ENCODE results near the gene TLL2.

TLL2 gene

DNA sequence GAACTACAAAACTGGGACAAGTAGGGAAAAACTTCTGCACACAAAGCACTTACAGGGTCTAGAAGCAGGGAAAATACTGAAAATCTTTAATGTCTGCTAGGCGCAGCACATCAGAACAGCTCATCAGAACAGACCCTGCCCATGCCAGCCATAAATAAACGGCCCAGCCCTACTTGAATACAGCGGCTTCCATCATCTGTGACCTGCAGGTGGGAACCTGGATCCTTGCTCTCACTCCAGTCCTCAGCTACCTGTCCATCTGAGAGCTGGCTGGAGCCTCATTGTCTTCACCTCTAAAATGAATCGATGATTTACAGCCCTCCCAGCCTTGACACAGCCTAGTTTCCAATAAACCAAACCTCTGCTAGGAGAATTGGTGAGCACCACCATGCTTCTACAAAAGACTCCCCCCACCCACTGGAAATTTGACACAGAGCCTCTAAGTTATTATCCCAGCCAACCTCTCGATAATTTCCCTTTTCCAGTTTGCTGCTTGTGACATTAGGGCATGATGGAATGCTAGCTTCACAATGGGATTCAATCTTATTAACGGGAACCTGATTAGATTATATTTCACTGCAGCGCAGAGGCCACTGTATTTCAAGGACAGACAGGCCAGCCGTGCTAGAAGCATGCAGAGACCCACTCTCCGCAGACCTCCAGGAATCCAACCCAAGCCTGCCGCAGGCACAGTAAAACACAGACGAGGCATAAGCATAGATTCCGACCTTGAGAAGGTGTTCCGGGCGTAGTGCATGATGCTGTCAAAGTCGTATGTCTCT, 93.3 kb downstream of the TLL2 start:
- no peak for DNase-seq

- DNase-seq = no peak
These were observed 94.4 kb downstream of the TLL2 start for GRCh38 chr10:96419351-96419750.

DNA sequence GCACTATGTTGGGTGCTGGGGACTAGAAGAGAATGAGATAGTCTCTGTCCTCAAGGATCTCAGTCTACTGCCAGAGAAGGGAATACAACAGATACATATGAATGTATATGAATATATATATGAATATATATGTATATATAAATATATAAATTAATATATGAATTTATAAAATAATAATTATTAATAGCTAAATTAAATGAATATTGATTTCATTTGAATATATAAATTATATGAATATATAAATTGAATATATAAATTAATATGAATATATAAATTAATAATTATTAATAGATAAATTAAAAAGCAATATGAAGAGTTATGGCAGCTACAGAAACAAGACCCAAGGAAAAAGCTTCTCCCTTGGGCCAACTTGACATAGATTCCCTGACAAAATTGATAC, 95.1 kb downstream of the TLL2 start:
- DNase-seq = no peak

- no peak for DNase-seq
These were observed 96.3 kb downstream of the TLL2 start for GRCh38 chr10:96417441-96417840.

GRCh38 chr10:96416643-96417042, 97.1 kb downstream of the TLL2 start:
- no peak for DNase-seq

GRCh38 chr10:96415891-96416554, 97.7 kb downstream of the TLL2 start:
- no peak for DNase-seq

DNA sequence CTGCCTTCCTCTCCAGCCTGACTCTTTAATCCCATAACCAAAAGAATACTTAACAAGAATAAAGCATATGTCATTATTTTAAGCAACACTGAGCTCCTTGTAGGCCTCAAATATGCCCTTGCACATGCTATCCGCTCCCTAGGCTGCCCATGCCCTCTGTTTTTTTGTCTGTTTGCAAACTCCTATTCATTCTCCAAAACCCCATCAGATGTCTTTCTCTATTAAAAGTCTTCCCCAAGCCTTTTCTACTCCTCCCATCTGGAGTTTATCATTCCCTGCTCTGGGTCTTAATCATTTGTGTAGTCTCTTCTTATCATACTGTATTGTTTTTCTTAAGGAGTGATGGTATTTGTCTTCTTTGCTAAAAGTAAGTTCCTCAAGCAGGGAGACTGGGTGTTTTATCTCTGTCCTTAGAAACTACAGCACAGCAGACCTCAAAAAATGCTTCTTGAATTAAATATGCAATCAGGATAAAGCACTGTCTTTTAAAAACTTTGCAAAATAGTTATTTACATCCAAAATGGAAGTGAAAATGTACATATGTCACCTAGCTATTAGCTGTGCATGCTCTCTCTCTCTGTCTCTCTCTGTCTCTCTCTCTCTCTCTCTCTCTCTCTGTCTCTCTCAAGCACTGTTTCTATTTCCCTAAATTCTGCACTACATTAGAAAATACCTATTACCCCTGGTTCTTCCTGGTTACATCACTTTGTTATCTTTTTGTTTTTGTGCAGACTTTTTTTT, 98.4 kb downstream of the TLL2 start:
- DNase-seq = no peak

- no peak for DNase-seq
These were observed 99.4 kb downstream of the TLL2 start for GRCh38 chr10:96414303-96414702.

DNA sequence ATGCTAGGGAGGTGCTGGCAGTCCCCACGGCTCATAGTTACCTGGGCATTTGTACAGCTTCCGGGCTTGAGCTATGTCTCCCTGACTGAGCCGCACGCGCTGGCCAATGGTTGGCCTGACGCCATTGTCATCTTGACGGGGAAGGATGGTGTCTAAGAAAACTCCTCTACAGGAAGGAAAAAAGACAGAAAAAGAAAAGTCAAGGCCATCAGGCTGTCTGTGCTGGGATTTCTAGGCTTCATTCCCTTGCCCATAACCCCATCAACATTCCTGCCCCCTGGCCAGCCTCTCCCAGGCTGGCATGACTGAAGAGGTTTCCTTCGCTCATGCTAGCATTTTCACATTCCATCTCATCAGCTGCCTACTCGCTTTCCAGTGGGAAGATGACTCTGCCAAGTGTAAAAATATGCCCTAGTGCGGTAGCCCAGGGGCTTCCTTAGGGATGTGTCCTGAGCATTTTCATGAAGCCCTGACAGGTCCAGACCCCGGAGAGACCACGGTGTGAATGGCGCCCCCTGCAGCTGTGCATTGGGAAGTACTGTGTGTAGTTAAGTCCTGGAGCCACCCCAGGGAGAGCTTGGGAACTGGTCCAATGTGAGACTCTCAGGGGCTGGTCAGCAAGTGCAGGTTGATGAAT, 100.5 kb downstream of the TLL2 start:
- no peak for DNase-seq

DNA sequence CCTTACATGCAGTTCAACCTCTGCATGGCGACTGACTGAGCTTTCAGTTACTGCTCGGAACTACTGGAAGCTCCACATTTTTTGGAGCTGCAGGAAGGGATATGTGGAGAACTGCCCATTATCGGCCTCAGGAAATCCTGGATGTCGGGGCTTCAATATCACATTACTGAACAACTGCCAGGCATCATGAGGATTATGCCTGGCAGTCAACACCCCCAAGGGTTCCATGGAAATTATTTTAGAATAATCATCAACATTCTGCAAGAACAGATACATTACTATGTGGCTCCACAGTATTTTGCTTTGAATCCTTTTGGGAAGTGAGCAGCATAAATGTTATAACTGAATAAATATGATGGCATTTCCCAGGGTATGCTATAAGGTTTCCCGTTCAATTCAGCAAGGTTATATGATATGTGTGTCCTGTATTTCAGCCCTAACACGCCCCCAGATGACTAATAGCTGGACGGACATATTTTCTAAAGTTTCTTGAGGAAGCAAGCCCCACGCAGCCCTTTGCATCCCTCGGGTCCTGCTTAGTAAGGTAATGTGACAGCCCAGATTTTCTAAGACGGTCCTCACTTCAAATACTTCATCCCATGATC, 101.9 kb downstream of the TLL2 start:
- no peak for DNase-seq

GRCh38 chr10:96410296-96410695, 103.4 kb downstream of the TLL2 start:
- DNase-seq = no peak

DNA sequence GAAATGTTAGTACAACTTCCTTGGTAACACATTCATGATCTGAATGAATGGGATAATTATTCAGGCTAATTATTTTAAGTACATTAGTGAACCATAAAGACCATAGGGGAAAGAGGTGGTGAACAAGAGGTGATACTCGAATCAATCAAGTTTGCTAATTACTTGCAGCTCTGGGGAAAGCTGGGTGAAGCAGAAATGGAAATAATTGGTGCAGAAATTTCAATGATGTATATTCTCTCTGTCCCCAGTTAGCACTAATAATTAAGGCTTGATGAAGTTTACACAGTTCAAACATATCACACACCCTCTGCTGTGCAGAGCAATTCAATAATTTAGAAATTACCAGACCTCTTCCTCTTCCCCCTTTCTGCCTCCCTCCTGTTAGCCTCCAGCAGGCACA, 105.5 kb downstream of the TLL2 start:
- DNase-seq = no peak

DNA sequence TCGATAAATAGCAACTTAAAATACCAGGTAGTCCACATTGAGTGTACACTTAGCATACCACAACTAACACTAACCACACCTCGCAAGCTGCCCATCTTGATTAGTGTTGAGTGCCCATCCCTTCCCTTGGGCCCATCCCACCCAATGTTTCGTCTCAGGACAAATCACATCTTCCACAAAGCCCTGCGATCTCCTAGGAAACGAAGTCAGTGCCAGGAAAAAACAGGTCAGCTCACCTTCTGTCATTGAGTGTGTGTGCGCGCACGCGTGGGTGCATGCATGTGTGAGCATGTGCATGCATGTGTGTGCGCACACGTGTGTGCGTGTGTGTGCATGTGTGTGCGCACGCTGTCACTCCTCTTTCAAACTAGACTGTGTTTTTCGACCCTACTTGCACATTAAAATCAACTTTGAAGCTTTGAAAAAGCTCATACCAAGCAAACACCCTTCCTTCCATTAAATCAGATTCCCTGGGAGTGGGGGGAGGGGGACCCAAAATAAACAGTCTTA, 106.1 kb downstream of the TLL2 start:
- no peak for DNase-seq

DNA sequence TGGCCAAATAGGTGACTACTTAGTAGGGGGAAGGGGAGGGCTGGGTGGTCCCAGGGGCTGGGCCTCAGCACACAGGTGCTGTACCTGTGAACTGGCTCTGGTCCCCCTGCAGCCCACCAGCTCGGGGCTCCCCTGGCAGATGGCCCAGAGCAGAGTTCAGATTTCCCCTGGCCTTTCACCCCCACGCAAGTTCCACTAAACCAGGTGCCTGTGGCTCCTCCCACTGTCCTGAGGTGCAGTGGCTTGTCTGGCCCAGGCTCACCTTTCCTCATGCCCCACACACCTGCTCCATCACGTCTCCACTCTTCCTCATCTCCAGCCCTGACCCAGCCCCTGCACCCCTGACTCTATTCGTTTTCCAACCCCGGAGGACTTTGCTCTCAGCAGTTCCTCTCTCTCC, 107.6 kb downstream of the TLL2 start:
- no peak for DNase-seq

GRCh38 chr10:96402417-96403305, 111.1 kb downstream of the TLL2 start:
- DNase-seq = no peak

GRCh38 chr10:96401036-96401435, 112.7 kb downstream of the TLL2 start:
- no peak for DNase-seq

DNA sequence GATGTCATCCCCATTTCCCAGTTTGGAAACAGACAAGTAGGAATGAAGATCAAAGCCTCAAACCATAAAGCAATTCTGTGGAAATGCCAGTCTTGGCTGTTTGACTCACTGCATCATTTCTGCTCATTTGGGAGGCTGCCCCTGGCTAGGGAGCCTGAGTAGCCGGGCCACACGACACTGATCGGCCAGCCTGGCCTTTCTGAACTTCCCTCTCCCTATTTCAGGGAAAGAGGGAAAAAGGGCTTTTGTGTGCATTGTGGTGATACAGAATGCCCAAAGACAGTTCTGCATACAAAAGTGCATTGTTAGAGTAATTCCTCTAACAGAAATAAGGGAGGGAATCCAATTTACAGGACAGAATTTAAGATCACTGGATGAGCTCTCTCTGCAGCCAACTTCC, 113.3 kb downstream of the TLL2 start:
- DNase-seq = no peak

GRCh38 chr10:96397902-96398301, 115.8 kb downstream of the TLL2 start:
- DNase-seq = no peak

DNA sequence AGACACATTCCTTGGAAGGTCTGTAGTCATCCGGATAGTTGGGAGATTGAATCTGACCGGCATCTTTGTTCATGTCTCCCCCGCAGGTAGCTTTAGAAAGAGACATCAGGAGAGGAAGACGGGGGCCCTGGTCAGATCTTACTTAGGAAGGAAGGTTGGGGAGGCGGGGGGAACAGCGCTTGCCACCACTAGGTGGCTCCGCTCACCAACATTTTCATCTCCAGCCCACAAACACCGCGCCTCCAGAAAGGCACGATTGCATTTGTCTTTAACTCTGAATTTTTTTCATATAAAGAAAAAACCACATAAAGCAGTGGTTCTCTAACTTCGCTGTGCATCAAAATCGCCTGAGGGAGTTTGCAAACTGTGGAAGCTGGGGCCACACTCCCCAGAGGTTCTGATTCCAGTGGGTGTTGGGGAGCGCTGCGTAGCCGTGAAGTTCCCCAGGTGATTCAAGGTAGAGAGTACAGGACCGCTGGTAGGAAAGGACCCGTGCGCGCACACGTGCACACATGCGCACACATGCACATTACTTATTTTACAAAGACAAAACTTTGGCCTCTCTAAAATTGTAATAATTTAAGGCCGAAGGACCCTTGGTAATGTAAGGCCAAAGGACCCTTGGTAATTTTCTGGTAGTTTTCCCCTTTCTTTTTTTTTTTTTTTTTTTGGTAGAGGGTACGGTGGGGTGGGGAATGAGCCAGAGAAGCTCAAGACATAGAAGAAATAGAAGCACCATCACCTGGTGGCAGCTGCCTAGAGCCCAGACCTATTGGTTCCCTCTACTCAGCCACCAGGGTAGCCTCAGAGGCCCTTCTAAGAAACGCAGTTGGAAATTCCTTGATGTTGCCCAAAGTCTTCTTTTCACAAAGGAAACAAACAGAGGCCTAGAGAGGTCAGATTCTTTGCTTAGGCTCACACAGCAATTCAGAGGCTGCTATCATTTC, 117.5 kb downstream of the TLL2 start:
- DNase-seq = peak; percentile 55

DNA sequence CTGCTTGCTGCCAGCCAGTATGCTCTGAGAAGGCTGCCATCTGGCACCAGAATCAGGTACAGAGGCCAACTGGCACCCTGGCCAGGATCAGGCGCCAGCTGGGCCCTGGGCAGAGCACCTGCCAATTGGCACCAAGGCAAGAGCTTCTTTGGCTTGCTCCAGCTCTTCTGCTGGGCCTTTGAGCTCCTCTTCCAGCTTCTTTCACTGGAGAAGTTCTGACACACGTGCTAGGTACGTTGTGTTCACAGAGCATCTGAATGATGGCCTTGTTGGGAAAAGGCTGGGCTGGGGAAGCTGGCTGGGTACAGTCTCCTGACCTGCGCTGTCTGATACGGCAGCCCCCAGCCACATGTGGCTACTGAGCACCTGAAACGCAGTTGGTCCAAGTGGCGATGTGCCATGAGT, 123.3 kb downstream of the TLL2 start:
- DNase-seq = no peak

DNA sequence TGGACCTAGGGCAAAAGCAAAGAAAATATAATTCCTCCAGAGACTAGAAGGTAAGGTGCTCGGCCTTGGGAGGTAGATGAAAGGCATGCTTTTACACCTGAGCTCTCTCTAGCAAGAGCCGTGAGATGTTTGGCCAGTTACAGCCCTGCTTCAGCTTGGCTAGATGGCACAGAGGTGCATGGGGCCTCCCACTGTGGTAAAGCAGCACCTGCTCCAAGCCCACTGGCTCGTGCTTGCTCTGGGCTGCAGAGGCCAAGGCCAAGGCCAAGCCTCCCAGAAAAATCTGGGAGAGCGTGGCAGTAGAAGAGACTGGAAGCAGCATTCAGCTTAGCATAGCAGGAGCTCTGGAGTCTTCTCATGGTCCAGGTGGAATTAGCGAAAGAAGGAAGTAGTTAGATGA, 123.9 kb downstream of the TLL2 start:
- DNase-seq = no peak
